Measurements from ENCODE around the gene DNAH6.

- no peak for TF ChIP-seq CTCF (IDR thresholded peaks at IDR 0.05)
- TF ChIP-seq ZFX (IDR thresholded peaks at IDR 0.05; ENCODE audit: borderline replicate concordance), result no peak
Observed at GRCh38 chr2:84579661-84580060, 63.4 kb downstream of the DNAH6 start.

Measured in 22Rv1 (cell line).